DOHH2 (cell line): Measurements from ENCODE around the gene SLC7A5.
"Not testable (repeated sequence)": the region's sequence is repeated elsewhere in the genome, so short reads cannot be mapped to it uniquely, and the experiment has no call there.

Experiments
- H3F3A ChIP-seq: fragments of 200-600 bp; sonication (generic), shearing (Covaris generic); 2 replicates; pipeline ENCODE4 v1.6.0; 2016; ENCODE audit warnings: antibody characterized with exemption, mild to moderate bottlenecking; ENCODE audit not compliant: control insufficient read depth, insufficient read depth
- H3K27ac ChIP-seq: fragments of 200-600 bp; sonication (generic); 2 replicates; pipeline ENCODE4 v1.5.1; 2014; ENCODE audit warnings: low read depth, mild to moderate bottlenecking, low read length, moderate library complexity
- H3K27me3 ChIP-seq: fragments of 200-600 bp; sonication (generic); 2 replicates; pipeline ENCODE4 v1.6.1; 2014; ENCODE audit warnings: mild to moderate bottlenecking, low read length, mixed read lengths; ENCODE audit not compliant: control insufficient read depth
- H3K36me3 ChIP-seq: fragments of 200-600 bp; sonication (generic); 2 replicates; pipeline ENCODE4 v1.6.1; 2014; ENCODE audit warnings: mild to moderate bottlenecking, low read length, moderate library complexity, mixed read lengths; ENCODE audit not compliant: control insufficient read depth
- H3K4me1 ChIP-seq: fragments of 200-600 bp; sonication (generic); 2 replicates; pipeline ENCODE4 v1.6.1; 2014; ENCODE audit warnings: mild to moderate bottlenecking, low read length, mixed read lengths; ENCODE audit not compliant: control insufficient read depth
- H3K4me2 ChIP-seq: fragments of 200-600 bp; sonication (generic); 2 replicates; pipeline ENCODE4 v1.6.0; 2014; ENCODE audit warnings: mild to moderate bottlenecking, low read length, moderate library complexity
- H3K4me3 ChIP-seq: fragments of 200-600 bp; sonication (generic); 2 replicates; pipeline ENCODE4 v1.5.1; 2014; ENCODE audit warnings: mild to moderate bottlenecking, low read length, mixed read lengths
- H3K79me2 ChIP-seq: fragments of 200-600 bp; sonication (generic); 2 replicates; pipeline ENCODE4 v1.6.1; 2014; ENCODE audit warnings: mild to moderate bottlenecking, low read length, mixed read lengths; ENCODE audit not compliant: control insufficient read depth
- H3K9me2 ChIP-seq: fragments of 200-600 bp; sonication (generic); replicated peaks from 2 replicates; pipeline ENCODE4 v1.6.1; 2014; ENCODE audit warnings: mild to moderate bottlenecking, low read length, mixed read lengths; ENCODE audit not compliant: control insufficient read depth
- H3K9me3 ChIP-seq: fragments of 200-600 bp; sonication (generic); 2 replicates; pipeline ENCODE4 v1.6.1; 2014; ENCODE audit warnings: antibody characterized with exemption, low read length, mixed read lengths; ENCODE audit not compliant: control insufficient read depth, insufficient read depth
- H4K20me1 ChIP-seq: fragments of 200-600 bp; sonication (generic); 2 replicates; pipeline ENCODE4 v1.6.0; 2014; ENCODE audit warnings: low read depth, mild to moderate bottlenecking, antibody characterized with exemption, low read length, moderate library complexity; ENCODE audit not compliant: control insufficient read depth, insufficient read depth
- EZH2phosphoT487 ChIP-seq: fragments of 200-600 bp; sonication (generic); IDR thresholded peaks from 2 replicates; pipeline ENCODE4 v1.6.1; 2017; ENCODE audit warnings: borderline replicate concordance, mild to moderate bottlenecking, antibody characterized with exemption, low read length, moderate library complexity, mixed read lengths
- TF ChIP-seq, protein P1 (sequence below): fragments of 200-600 bp; sonication (generic); IDR thresholded peaks from one replicate; pipeline ENCODE4 v1.5.1; 2014; ENCODE audit warnings: antibody characterized with exemption, mild to moderate bottlenecking, low read depth, low read length; ENCODE audit not compliant: poor library complexity, severe bottlenecking

Gene SLC7A5

GRCh38 chr16:87891764-87892163, 22.5 kb upstream of the SLC7A5 start:
- no peaks in the 10 kb centered on the region for H3K36me3 ChIP-seq
- peaks cover 6% of the 10 kb centered on the region for H3K4me1 ChIP-seq
- H3K79me2 ChIP-seq: no peaks in the 10 kb centered on the region
- TF ChIP-seq, protein P1, sequence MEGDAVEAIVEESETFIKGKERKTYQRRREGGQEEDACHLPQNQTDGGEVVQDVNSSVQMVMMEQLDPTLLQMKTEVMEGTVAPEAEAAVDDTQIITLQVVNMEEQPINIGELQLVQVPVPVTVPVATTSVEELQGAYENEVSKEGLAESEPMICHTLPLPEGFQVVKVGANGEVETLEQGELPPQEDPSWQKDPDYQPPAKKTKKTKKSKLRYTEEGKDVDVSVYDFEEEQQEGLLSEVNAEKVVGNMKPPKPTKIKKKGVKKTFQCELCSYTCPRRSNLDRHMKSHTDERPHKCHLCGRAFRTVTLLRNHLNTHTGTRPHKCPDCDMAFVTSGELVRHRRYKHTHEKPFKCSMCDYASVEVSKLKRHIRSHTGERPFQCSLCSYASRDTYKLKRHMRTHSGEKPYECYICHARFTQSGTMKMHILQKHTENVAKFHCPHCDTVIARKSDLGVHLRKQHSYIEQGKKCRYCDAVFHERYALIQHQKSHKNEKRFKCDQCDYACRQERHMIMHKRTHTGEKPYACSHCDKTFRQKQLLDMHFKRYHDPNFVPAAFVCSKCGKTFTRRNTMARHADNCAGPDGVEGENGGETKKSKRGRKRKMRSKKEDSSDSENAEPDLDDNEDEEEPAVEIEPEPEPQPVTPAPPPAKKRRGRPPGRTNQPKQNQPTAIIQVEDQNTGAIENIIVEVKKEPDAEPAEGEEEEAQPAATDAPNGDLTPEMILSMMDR: no peak
- no peak for TF ChIP-seq EZH2phosphoT487
- H4K20me1 ChIP-seq: no peaks in the 10 kb centered on the region
- H3K27me3 ChIP-seq: 0 out of 2 replicates have a peak, but pooled peaks cover 5% of the 10 kb centered on the region
- H3K27ac ChIP-seq: no peak overlapping the region
- H3F3A ChIP-seq: no peaks in the 10 kb centered on the region
- no peak overlapping the region for H3K4me3 ChIP-seq
- H3K9me2 ChIP-seq: no peaks in the 10 kb centered on the region
- no peak overlapping the region for H3K4me2 ChIP-seq
- no peaks in the 10 kb centered on the region for H3K9me3 ChIP-seq

DNA sequence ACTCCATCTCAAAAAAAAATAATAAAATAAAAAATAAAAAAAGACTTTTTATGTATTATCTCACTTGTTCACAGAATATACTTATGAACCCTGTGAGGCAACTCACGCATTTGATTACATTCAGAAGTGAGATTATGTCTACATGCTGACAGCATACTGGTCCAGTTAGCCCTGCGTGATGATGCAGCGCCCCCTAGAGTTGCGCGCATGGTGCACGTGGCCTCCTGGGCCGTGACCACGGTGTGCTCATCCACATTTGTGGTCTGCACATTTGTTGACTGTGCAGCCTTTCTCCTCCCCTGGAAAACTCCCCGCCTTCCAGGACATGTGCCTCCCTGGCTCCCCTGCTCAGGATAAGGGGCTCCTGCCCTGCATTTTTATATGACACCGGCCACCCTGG, 20.5 kb upstream of the SLC7A5 start:
- not testable (repeated sequence) for H4K20me1 ChIP-seq, H3K79me2 ChIP-seq, H3K9me3 ChIP-seq, H3K4me2 ChIP-seq, H3K36me3 ChIP-seq, H3K4me1 ChIP-seq, H3F3A ChIP-seq, H3K27ac ChIP-seq, H3K27me3 ChIP-seq, H3K4me3 ChIP-seq, H3K9me2 ChIP-seq
- TF ChIP-seq, protein P1: peak; percentile 25

- H3K9me2 ChIP-seq, H3K79me2 ChIP-seq: not testable (repeated sequence)
Observed at GRCh38 chr16:87888346-87888745, 19.0 kb upstream of the SLC7A5 start.

DNA sequence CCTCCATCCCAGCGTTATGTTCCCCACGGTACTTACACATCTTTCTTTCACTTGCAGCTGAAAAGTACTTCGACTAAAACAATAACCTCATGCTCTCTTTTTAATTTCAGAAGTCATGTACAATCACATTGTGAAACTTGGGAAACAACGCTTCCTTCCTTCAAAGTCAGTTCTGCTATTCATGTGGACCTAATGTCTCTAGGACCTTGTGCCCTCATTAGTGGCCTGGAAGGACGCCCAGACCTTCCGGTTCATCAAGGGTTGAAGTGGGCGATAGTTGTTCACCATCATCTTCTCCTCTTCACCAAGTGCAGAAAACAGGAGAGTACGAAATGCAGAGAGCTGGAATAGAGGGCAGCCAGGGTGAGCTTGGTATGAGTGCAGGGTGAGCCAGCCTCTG, 18.6 kb upstream of the SLC7A5 start:
- not testable (repeated sequence) for H3K4me2 ChIP-seq, H3K9me3 ChIP-seq, H3K36me3 ChIP-seq, H3K4me3 ChIP-seq, H3K79me2 ChIP-seq, H3K27ac ChIP-seq, H3K4me1 ChIP-seq, H4K20me1 ChIP-seq, H3K9me2 ChIP-seq, H3K27me3 ChIP-seq, H3F3A ChIP-seq

More at GRCh38 chr16:87888346-87888745, 19.0 kb upstream of the SLC7A5 start:
- not testable (repeated sequence) for H3K36me3 ChIP-seq, H3K4me3 ChIP-seq, H3K9me3 ChIP-seq, H4K20me1 ChIP-seq, H3K4me1 ChIP-seq, H3K4me2 ChIP-seq, H3F3A ChIP-seq, H3K27ac ChIP-seq, H3K27me3 ChIP-seq

DNA sequence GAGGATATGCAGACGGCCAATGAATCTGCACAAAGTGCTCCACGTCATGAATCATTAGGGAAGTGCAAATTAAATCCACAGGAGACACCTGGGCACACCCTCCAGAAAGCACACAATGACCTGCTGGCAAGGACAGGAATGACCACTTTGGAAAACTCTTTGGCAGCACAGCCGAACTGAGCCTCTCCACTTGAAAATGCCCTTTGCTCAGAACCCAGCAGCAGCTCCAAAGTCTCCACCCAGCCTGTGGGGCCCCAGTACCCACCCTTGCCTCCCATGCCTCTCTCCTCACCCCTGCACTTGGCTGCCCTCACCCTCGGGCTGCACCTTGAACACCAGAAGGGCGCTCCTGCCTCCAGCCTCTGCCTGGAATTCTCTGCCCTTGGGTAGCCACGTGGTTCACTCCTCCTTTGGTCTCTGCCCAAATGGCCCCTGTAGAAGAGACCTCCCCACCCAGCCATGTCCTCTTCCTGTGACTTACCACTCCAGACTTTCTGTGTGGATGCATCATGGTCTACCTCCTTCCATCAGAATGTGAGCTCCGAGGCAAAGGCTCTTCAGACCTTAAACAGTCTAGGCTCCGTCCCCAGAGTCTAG, 16.2 kb upstream of the SLC7A5 start:
- H3K4me1 ChIP-seq: not testable (repeated sequence)

More for the DNA sequence above, 16.2 kb upstream of the SLC7A5 start:
- not testable (repeated sequence) for H3K4me3 ChIP-seq, H3K79me2 ChIP-seq, H3K9me3 ChIP-seq, H3K27ac ChIP-seq, H3K27me3 ChIP-seq, H3K9me2 ChIP-seq, H3F3A ChIP-seq, H3K36me3 ChIP-seq, H4K20me1 ChIP-seq, H3K4me2 ChIP-seq
